ENCODE data around the gene PTCHD4.

PTCHD4 gene

GRCh38 chr6:48101290-48101689 is 9.7 kb downstream of the PTCHD4 start:
- Histone ChIP-seq H3K4me3 (no peak overlapping the region), H3K4me1 (no peaks in the 10 kb centered on the region), H3K9me3 (no peaks in the 10 kb centered on the region), H3K27me3 (no peaks in the 10 kb centered on the region), H3K27ac (no peak overlapping the region), H3K36me3 (no peaks in the 10 kb centered on the region)
- no peak for TF ChIP-seq CTCF (IDR thresholded peaks at IDR 0.05)
- intact Hi-C loops (cut with DNase I; ENCODE audit: low total_unique reads), result no loop called here
- DNase-seq, result no peak

- Histone ChIP-seq H3K27me3 (no peaks in the 10 kb centered on the region), H3K4me3 (no peak overlapping the region), H3K9me3 (no peaks in the 10 kb centered on the region), H3K27ac (no peak overlapping the region), H3K4me1 (no peaks in the 10 kb centered on the region), H3K36me3 (no peaks in the 10 kb centered on the region)
- DNase-seq, result no peak
- TF ChIP-seq CTCF (IDR thresholded peaks at IDR 0.05), result no peak
- intact Hi-C loops (cut with DNase I; ENCODE audit: low total_unique reads), result no loop called here
These were observed 10.5 kb downstream of the PTCHD4 start for GRCh38 chr6:48100588-48100895.

GRCh38 chr6:48099713-48100587 is 11.0 kb downstream of the PTCHD4 start:
- H3K4me1 ChIP-seq, result no peaks in the 10 kb centered on the region
- no peaks in the 10 kb centered on the region for H3K27me3 ChIP-seq
- H3K9me3 ChIP-seq, result no peaks in the 10 kb centered on the region
- no peak for TF ChIP-seq CTCF (IDR thresholded peaks at IDR 0.05)
- intact Hi-C loops (cut with DNase I; ENCODE audit: low total_unique reads), result loop anchor here (5.0 kb wide), 1 partner anchor 552 kb away; no protein-coding TSS in a partner anchor
- H3K27ac ChIP-seq, result no peak overlapping the region
- H3K36me3 ChIP-seq, result no peaks in the 10 kb centered on the region
- no peak overlapping the region for H3K4me3 ChIP-seq
- DNase-seq, result no peak

GRCh38 chr6:48098923-48099322 is 12.1 kb downstream of the PTCHD4 start:
- DNase-seq, result no peak
- intact Hi-C loops (cut with DNase I; ENCODE audit: low total_unique reads), result loop anchor here (5.0 kb wide), 1 partner anchor 553 kb away; no protein-coding TSS in a partner anchor
- Histone ChIP-seq H3K27me3 (no peaks in the 10 kb centered on the region), H3K4me3 (no peak overlapping the region), H3K4me1 (no peaks in the 10 kb centered on the region), H3K36me3 (no peaks in the 10 kb centered on the region), H3K27ac (no peak overlapping the region), H3K9me3 (no peaks in the 10 kb centered on the region)
- TF ChIP-seq CTCF (IDR thresholded peaks at IDR 0.05), result no peak

- Histone ChIP-seq H3K27me3 (no peaks in the 10 kb centered on the region), H3K4me3 (no peak overlapping the region), H3K27ac (no peak overlapping the region), H3K9me3 (no peaks in the 10 kb centered on the region), H3K36me3 (no peaks in the 10 kb centered on the region), H3K4me1 (no peaks in the 10 kb centered on the region)
- no peak for TF ChIP-seq CTCF (IDR thresholded peaks at IDR 0.05)
- DNase-seq, result no peak
- intact Hi-C loops (cut with DNase I; ENCODE audit: low total_unique reads), result no loop called here
These were observed 18.3 kb downstream of the PTCHD4 start for GRCh38 chr6:48092550-48093217.

Data from tibial artery (tissue), 4 donors.